ENCODE measurements around the gene GAB1.

Gene GAB1

GRCh38 chr4:143362349-143363046, 25.8 kb downstream of the GAB1 start:
- H3K4me2 ChIP-seq (ENCODE audit: low read depth, low read length, poor library complexity, severe bottlenecking) = no peak overlapping the region
- no peaks in the 10 kb centered on the region for H3F3A ChIP-seq (ENCODE audit: insufficient read depth)
- H2AFZ ChIP-seq (ENCODE audit: low read depth, low read length, severe bottlenecking) = no peak overlapping the region
- H4K20me1 ChIP-seq (ENCODE audit: low read depth, low read length) = no peaks in the 10 kb centered on the region
- no peaks in the 10 kb centered on the region for H3K79me2 ChIP-seq (ENCODE audit: insufficient read depth, low read length)
- H3K4me3 ChIP-seq (ENCODE audit: insufficient read depth, low read length, poor library complexity, severe bottlenecking) = no peak overlapping the region
- TF ChIP-seq, protein P1, sequence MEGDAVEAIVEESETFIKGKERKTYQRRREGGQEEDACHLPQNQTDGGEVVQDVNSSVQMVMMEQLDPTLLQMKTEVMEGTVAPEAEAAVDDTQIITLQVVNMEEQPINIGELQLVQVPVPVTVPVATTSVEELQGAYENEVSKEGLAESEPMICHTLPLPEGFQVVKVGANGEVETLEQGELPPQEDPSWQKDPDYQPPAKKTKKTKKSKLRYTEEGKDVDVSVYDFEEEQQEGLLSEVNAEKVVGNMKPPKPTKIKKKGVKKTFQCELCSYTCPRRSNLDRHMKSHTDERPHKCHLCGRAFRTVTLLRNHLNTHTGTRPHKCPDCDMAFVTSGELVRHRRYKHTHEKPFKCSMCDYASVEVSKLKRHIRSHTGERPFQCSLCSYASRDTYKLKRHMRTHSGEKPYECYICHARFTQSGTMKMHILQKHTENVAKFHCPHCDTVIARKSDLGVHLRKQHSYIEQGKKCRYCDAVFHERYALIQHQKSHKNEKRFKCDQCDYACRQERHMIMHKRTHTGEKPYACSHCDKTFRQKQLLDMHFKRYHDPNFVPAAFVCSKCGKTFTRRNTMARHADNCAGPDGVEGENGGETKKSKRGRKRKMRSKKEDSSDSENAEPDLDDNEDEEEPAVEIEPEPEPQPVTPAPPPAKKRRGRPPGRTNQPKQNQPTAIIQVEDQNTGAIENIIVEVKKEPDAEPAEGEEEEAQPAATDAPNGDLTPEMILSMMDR (IDR thresholded peaks at IDR 0.05; ENCODE audit: insufficient read depth, low read length, poor library complexity, severe bottlenecking) = no peak
- no peak for TF ChIP-seq EZH2phosphoT487 (conservative IDR thresholded peaks at IDR 0.05; ENCODE audit: low read length)
- H3K9ac ChIP-seq (ENCODE audit: low read length) = no peak overlapping the region
- H3K36me3 ChIP-seq (ENCODE audit: low read length) = no peaks in the 10 kb centered on the region
- H3K27ac ChIP-seq (ENCODE audit: low read depth, low read length) = no peak overlapping the region
- H3K9me2 ChIP-seq (replicated peaks; ENCODE audit: insufficient read depth, low read length) = no peaks in the 10 kb centered on the region
- no peaks in the 10 kb centered on the region for H3K9me3 ChIP-seq (ENCODE audit: insufficient read depth, low read length)
- no peaks in the 10 kb centered on the region for H3K27me3 ChIP-seq (ENCODE audit: low read length)

GRCh38 chr4:143363332-143363731, 26.7 kb downstream of the GAB1 start:
- no peaks in the 10 kb centered on the region for H3K79me2 ChIP-seq (ENCODE audit: insufficient read depth, low read length)
- no peaks in the 10 kb centered on the region for H4K20me1 ChIP-seq (ENCODE audit: low read depth, low read length)
- H3K36me3 ChIP-seq (ENCODE audit: low read length) = no peaks in the 10 kb centered on the region

DNA sequence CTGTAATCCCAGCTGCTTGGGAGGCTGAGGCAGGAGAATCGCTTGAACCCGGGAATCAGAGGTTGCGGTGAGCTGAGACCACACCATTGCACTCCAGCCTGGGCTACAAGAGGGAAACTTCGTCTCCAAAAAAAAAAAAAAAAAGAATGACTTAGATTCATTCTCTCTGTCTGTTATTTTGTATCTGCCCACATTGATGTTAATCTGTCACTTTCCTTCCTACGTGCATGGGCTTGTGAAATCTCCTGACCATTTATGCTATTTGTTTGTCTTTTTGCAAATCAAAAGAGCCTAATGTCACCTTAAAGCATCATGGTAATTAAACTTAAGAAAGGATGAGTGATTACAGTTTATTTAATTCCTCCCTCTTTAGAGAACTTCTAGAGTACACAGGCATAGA, 27.4 kb downstream of the GAB1 start:
- TF ChIP-seq EZH2phosphoT487 (conservative IDR thresholded peaks at IDR 0.05; ENCODE audit: low read length) = no peak
- TF ChIP-seq, protein P1 (IDR thresholded peaks at IDR 0.05; ENCODE audit: insufficient read depth, low read length, poor library complexity, severe bottlenecking) = no peak

More at GRCh38 chr4:143363332-143363731, 26.7 kb downstream of the GAB1 start:
- no peaks in the 10 kb centered on the region for H3F3A ChIP-seq (ENCODE audit: insufficient read depth)
- no peak overlapping the region for H3K4me2 ChIP-seq (ENCODE audit: low read depth, low read length, poor library complexity, severe bottlenecking)
- H3K9me3 ChIP-seq (ENCODE audit: insufficient read depth, low read length) = no peaks in the 10 kb centered on the region
- H3K4me3 ChIP-seq (ENCODE audit: insufficient read depth, low read length, poor library complexity, severe bottlenecking) = no peak overlapping the region
- no peak overlapping the region for H2AFZ ChIP-seq (ENCODE audit: low read depth, low read length, severe bottlenecking)
- H3K27ac ChIP-seq (ENCODE audit: low read depth, low read length) = no peak overlapping the region
- TF ChIP-seq, protein P1 (IDR thresholded peaks at IDR 0.05; ENCODE audit: insufficient read depth, low read length, poor library complexity, severe bottlenecking) = no peak
- TF ChIP-seq EZH2phosphoT487 (conservative IDR thresholded peaks at IDR 0.05; ENCODE audit: low read length) = no peak
- no peaks in the 10 kb centered on the region for H3K9me2 ChIP-seq (replicated peaks; ENCODE audit: insufficient read depth, low read length)
- no peak overlapping the region for H3K9ac ChIP-seq (ENCODE audit: low read length)
- H3K27me3 ChIP-seq (ENCODE audit: low read length) = no peaks in the 10 kb centered on the region

More for the DNA sequence above, 27.4 kb downstream of the GAB1 start:
- Histone ChIP-seq H3K4me3 (ENCODE audit: insufficient read depth, low read length, poor library complexity, severe bottlenecking) (no peak overlapping the region), H3K4me2 (ENCODE audit: low read depth, low read length, poor library complexity, severe bottlenecking) (no peak overlapping the region), H3K36me3 (ENCODE audit: low read length) (no peaks in the 10 kb centered on the region), H3K9ac (ENCODE audit: low read length) (no peak overlapping the region), H3K27me3 (ENCODE audit: low read length) (no peaks in the 10 kb centered on the region), H3F3A (ENCODE audit: insufficient read depth) (no peaks in the 10 kb centered on the region), H4K20me1 (ENCODE audit: low read depth, low read length) (no peaks in the 10 kb centered on the region), H3K9me3 (ENCODE audit: insufficient read depth, low read length) (no peaks in the 10 kb centered on the region), H3K9me2 (replicated peaks; ENCODE audit: insufficient read depth, low read length) (no peaks in the 10 kb centered on the region), H3K79me2 (ENCODE audit: insufficient read depth, low read length) (no peaks in the 10 kb centered on the region), H3K27ac (ENCODE audit: low read depth, low read length) (no peak overlapping the region), H2AFZ (ENCODE audit: low read depth, low read length, severe bottlenecking) (no peak overlapping the region)

Measured in SU-DHL-6 (cell line).